Endothelial cell (in vitro differentiated cells): ENCODE measurements around the gene DLEC1. TPM values are rescaled to one million over a fixed set of nuclear protein-coding genes. Genes with fewer than 3 reads are reported as not detected.

Experiments
- DNase-seq: peaks from one replicate; pipeline ENCODE4 v3.0.0; 2021; ENCODE audit warnings: low spot score
- H3K27ac Mint-ChIP-seq: one replicate; pipeline ENCODE4 v1.8.0; 2021; ENCODE audit warnings: mixed read lengths, inconsistent platforms; ENCODE audit not compliant: unreplicated experiment
- H3K27me3 Mint-ChIP-seq: one replicate; pipeline ENCODE4 v1.8.0; 2021; ENCODE audit warnings: mild to moderate bottlenecking, moderate library complexity, mixed read lengths, inconsistent platforms; ENCODE audit not compliant: unreplicated experiment
- H3K36me3 Mint-ChIP-seq: one replicate; pipeline ENCODE4 v1.8.0; 2021; ENCODE audit warnings: mild to moderate bottlenecking, low read depth, mixed read lengths, inconsistent platforms; ENCODE audit not compliant: unreplicated experiment
- H3K4me1 Mint-ChIP-seq: one replicate; pipeline ENCODE4 v1.8.0; 2021; ENCODE audit warnings: mild to moderate bottlenecking, mixed read lengths, inconsistent platforms; ENCODE audit not compliant: unreplicated experiment
- H3K4me3 Mint-ChIP-seq: one replicate; pipeline ENCODE4 v1.8.0; 2021; ENCODE audit warnings: mild to moderate bottlenecking, mixed read lengths, inconsistent platforms; ENCODE audit not compliant: unreplicated experiment
- H3K9me3 Mint-ChIP-seq: one replicate; pipeline ENCODE4 v1.8.0; 2021; ENCODE audit warnings: mixed read lengths, inconsistent platforms; ENCODE audit not compliant: unreplicated experiment
- total RNA-seq: library from RNA; stranded (reverse); fragmentation: NEBNext Ultra II Directional; extraction: Animal tissue kit (Norgen Biotek cat#: 25700); gene quantifications from one replicate; pipeline ENCODE4 v1.2.1, GENCODE V29; 2021; ENCODE audit not compliant: unreplicated experiment
- TF ChIP-seq, protein P1 (sequence below): fragments of 200-600 bp; sonication (generic); IDR thresholded peaks from one replicate; pipeline ENCODE4 v1.5.0; 2021; ENCODE audit warnings: antibody characterized with exemption; ENCODE audit not compliant: unreplicated experiment

Gene DLEC1
- total RNA-seq, 1 donor from 2014 or later: 0.62 TPM

GRCh38 chr3:38139191-38139590, 100.2 kb downstream of the DLEC1 start:
- DNase-seq: no peak
- H3K4me1 Mint-ChIP-seq: peaks cover 34% of the 10 kb centered on the region
- H3K27me3 Mint-ChIP-seq: peaks cover 16% of the 10 kb centered on the region

DNA sequence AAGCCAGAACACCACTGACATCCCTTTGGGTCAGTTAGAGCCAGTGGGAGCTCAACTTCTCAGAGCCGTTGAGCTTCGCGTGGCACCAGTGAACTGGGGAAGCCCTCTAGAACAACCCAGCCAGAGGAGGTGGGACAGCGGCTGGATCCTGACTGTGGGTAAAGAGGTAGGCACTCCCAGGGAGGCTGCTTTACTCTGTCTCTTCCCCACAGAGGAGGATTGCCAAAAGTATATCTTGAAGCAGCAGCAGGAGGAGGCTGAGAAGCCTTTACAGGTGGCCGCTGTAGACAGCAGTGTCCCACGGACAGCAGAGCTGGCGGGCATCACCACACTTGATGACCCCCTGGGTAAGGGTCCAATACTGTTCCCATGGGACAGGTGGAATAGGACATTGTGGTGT, 100.6 kb downstream of the DLEC1 start:
- TF ChIP-seq, protein P1, sequence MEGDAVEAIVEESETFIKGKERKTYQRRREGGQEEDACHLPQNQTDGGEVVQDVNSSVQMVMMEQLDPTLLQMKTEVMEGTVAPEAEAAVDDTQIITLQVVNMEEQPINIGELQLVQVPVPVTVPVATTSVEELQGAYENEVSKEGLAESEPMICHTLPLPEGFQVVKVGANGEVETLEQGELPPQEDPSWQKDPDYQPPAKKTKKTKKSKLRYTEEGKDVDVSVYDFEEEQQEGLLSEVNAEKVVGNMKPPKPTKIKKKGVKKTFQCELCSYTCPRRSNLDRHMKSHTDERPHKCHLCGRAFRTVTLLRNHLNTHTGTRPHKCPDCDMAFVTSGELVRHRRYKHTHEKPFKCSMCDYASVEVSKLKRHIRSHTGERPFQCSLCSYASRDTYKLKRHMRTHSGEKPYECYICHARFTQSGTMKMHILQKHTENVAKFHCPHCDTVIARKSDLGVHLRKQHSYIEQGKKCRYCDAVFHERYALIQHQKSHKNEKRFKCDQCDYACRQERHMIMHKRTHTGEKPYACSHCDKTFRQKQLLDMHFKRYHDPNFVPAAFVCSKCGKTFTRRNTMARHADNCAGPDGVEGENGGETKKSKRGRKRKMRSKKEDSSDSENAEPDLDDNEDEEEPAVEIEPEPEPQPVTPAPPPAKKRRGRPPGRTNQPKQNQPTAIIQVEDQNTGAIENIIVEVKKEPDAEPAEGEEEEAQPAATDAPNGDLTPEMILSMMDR: no peak
- H3K27ac Mint-ChIP-seq: no peak overlapping the region
- H3K9me3 Mint-ChIP-seq: no peaks in the 10 kb centered on the region
- H3K4me3 Mint-ChIP-seq: peak overlapping the region; percentile 95
- peaks cover 17% of the 10 kb centered on the region for H3K36me3 Mint-ChIP-seq
- H3K4me1 Mint-ChIP-seq: peaks cover 34% of the 10 kb centered on the region
- H3K27me3 Mint-ChIP-seq: peaks cover 14% of the 10 kb centered on the region
- DNase-seq: no peak

More at GRCh38 chr3:38139191-38139590, 100.2 kb downstream of the DLEC1 start:
- TF ChIP-seq, protein P1: no peak
- H3K27ac Mint-ChIP-seq: peak overlapping the region; percentile 18
- H3K36me3 Mint-ChIP-seq: peaks cover 20% of the 10 kb centered on the region
- peak overlapping the region; percentile 95 for H3K4me3 Mint-ChIP-seq
- no peaks in the 10 kb centered on the region for H3K9me3 Mint-ChIP-seq

DNA sequence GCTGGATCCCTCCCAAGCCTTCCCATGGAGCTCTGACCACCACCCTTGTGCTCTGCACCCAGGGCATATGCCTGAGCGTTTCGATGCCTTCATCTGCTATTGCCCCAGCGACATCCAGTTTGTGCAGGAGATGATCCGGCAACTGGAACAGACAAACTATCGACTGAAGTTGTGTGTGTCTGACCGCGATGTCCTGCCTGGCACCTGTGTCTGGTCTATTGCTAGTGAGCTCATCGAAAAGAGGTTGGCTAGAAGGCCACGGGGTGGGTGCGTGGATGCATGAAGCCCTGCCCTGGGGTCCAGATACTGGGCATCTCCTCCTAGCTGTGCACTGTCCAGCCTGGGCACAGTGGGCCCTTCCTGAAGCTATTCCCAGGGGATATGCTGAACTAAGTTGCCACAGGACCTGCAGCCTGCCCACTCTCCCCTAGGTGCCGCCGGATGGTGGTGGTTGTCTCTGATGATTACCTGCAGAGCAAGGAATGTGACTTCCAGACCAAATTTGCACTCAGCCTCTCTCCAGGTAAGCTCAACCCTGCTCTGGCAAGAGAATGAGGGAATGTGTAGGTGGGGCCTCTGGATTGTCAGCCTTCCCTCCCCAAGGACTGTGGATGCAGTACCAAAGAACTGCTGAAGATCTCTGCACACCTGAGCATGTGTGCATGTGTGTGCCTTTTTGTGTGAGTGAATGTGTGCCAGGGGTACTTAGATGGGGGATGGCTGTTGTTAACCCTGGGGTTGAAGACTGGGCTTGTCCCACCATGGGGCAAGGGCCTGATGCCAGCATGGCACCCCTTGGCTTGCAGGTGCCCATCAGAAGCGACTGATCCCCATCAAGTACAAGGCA, 101.5 kb downstream of the DLEC1 start:
- H3K9me3 Mint-ChIP-seq: no peaks in the 10 kb centered on the region
- H3K27ac Mint-ChIP-seq: no peak overlapping the region
- peak overlapping the region; percentile 15 for H3K4me3 Mint-ChIP-seq
- TF ChIP-seq, protein P1: no peak
- DNase-seq: no peak
- H3K27me3 Mint-ChIP-seq: peaks cover 12% of the 10 kb centered on the region
- H3K36me3 Mint-ChIP-seq: peaks cover 17% of the 10 kb centered on the region
- peaks cover 29% of the 10 kb centered on the region for H3K4me1 Mint-ChIP-seq

DNA sequence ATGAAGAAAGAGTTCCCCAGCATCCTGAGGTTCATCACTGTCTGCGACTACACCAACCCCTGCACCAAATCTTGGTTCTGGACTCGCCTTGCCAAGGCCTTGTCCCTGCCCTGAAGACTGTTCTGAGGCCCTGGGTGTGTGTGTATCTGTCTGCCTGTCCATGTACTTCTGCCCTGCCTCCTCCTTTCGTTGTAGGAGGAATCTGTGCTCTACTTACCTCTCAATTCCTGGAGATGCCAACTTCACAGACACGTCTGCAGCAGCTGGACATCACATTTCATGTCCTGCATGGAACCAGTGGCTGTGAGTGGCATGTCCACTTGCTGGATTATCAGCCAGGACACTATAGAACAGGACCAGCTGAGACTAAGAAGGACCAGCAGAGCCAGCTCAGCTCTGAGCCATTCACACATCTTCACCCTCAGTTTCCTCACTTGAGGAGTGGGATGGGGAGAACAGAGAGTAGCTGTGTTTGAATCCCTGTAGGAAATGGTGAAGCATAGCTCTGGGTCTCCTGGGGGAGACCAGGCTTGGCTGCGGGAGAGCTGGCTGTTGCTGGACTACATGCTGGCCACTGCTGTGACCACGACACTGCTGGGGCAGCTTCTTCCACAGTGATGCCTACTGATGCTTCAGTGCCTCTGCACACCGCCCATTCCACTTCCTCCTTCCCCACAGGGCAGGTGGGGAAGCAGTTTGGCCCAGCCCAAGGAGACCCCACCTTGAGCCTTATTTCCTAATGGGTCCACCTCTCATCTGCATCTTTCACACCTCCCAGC, 102.4 kb downstream of the DLEC1 start:
- TF ChIP-seq, protein P1: no peak
- DNase-seq: no peak
- Mint-ChIP-seq H3K4me3 (peak overlapping the region; percentile 79), H3K27me3 (peaks cover 12% of the 10 kb centered on the region), H3K27ac (no peak overlapping the region), H3K9me3 (no peaks in the 10 kb centered on the region), H3K36me3 (peaks cover 17% of the 10 kb centered on the region), H3K4me1 (peaks cover 22% of the 10 kb centered on the region)

DNA sequence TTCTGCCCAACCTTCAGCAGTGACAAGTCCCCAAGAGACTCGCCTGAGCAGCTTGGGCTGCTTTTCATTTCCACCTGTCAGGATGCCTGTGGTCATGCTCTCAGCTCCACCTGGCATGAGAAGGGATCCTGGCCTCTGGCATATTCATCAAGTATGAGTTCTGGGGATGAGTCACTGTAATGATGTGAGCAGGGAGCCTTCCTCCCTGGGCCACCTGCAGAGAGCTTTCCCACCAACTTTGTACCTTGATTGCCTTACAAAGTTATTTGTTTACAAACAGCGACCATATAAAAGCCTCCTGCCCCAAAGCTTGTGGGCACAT, 102.9 kb downstream of the DLEC1 start:
- Mint-ChIP-seq H3K4me1 (peaks cover 22% of the 10 kb centered on the region), H3K4me3 (peak overlapping the region; percentile 15), H3K27me3 (peaks cover 12% of the 10 kb centered on the region), H3K9me3 (no peaks in the 10 kb centered on the region), H3K36me3 (peaks cover 17% of the 10 kb centered on the region), H3K27ac (no peak overlapping the region)
- DNase-seq: no peak
- TF ChIP-seq, protein P1: no peak
